Astrocyte (in vitro differentiated cells and primary cell): ENCODE data around the gene VWA8.

Experiments used
- EZH2 ChIP-seq: IDR thresholded peaks from 2 replicates; pipeline ENCODE4 v1.6.1; 2012; ENCODE audit warnings: mild to moderate bottlenecking, low read length, inconsistent platforms; ENCODE audit not compliant: insufficient read depth
- TF ChIP-seq, protein P1 (sequence below): IDR thresholded peaks from 2 replicates; pipeline ENCODE4 v1.5.1; 2011; ENCODE audit warnings: low read depth, mild to moderate bottlenecking, inconsistent platforms, low read length, moderate library complexity; ENCODE audit not compliant: insufficient read depth

DNA sequence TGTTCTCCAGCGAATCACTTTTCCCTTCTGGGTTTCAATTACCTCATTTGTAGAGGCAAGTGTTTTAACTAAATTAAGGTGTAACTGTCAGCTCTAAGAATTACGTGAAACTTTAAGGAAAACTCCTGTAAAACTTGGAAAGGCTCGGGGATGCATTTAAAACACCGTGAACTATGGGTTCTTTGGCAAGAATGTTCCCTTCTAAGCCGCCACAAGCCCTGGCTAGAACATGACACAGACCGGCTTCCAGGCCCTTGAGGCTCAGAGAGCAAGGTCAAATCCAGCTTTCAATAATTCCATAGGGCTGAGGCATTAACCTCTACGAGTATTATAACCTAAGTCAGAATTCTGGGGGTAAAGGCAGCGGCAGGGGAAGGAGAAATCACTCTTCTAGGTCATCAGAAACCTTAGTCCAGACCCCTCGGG, 685 bp downstream of the VWA8 start:
- no peak for TF ChIP-seq EZH2
- TF ChIP-seq, protein P1, sequence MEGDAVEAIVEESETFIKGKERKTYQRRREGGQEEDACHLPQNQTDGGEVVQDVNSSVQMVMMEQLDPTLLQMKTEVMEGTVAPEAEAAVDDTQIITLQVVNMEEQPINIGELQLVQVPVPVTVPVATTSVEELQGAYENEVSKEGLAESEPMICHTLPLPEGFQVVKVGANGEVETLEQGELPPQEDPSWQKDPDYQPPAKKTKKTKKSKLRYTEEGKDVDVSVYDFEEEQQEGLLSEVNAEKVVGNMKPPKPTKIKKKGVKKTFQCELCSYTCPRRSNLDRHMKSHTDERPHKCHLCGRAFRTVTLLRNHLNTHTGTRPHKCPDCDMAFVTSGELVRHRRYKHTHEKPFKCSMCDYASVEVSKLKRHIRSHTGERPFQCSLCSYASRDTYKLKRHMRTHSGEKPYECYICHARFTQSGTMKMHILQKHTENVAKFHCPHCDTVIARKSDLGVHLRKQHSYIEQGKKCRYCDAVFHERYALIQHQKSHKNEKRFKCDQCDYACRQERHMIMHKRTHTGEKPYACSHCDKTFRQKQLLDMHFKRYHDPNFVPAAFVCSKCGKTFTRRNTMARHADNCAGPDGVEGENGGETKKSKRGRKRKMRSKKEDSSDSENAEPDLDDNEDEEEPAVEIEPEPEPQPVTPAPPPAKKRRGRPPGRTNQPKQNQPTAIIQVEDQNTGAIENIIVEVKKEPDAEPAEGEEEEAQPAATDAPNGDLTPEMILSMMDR = no peak
